Measurements from ENCODE around the gene FADS1.

DNA sequence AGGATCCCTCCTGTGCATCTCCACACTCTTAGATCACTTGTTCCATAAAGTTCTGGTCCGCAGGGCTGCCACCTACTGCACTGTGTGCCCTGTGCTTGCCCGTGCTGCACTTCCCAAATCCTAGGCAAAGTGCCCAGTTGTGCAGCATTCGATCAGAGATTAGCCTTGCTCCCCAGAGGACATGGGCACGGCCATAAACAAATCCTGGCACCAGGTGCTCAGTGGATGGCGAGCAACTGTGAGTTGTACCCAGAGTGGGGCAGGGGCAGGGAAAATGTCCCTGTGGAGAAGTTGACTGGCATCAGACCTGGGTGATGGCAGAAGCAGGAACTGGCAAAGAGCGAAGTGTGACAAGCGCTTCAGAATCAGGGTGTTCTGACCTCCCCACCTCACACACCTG is 16.0 kb upstream of the FADS1 start:
- TF ChIP-seq, protein P1, sequence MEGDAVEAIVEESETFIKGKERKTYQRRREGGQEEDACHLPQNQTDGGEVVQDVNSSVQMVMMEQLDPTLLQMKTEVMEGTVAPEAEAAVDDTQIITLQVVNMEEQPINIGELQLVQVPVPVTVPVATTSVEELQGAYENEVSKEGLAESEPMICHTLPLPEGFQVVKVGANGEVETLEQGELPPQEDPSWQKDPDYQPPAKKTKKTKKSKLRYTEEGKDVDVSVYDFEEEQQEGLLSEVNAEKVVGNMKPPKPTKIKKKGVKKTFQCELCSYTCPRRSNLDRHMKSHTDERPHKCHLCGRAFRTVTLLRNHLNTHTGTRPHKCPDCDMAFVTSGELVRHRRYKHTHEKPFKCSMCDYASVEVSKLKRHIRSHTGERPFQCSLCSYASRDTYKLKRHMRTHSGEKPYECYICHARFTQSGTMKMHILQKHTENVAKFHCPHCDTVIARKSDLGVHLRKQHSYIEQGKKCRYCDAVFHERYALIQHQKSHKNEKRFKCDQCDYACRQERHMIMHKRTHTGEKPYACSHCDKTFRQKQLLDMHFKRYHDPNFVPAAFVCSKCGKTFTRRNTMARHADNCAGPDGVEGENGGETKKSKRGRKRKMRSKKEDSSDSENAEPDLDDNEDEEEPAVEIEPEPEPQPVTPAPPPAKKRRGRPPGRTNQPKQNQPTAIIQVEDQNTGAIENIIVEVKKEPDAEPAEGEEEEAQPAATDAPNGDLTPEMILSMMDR (IDR thresholded peaks at IDR 0.05): no peak
- TF ChIP-seq EP300 (IDR thresholded peaks at IDR 0.05): no peak

Data from stomach (tissue), 4 donors.